GM20000 (cell line): Measurements from ENCODE around the gene GREB1L.
"Not testable (repeated sequence)": the region's sequence is repeated elsewhere in the genome, so short reads cannot be mapped to it uniquely, and the experiment has no call there.

Source experiments
- DNase-seq: peaks from one replicate; pipeline ENCODE4 v3.0.0; 2012; ENCODE audit warnings: low spot score
- CTCF ChIP-seq: IDR thresholded peaks from 2 replicates; pipeline ENCODE4 v1.5.1; 2012; ENCODE audit warnings: mild to moderate bottlenecking, control low read depth; ENCODE audit errors: extremely low read depth, missing control alignments

Gene GREB1L

GRCh38 chr18:21363348-21363747, 121.3 kb downstream of the GREB1L start:
- TF ChIP-seq CTCF = no peak
- no peak for DNase-seq

GRCh38 chr18:21364471-21364870, 122.4 kb downstream of the GREB1L start:
- no peak for DNase-seq
- no peak for TF ChIP-seq CTCF

- DNase-seq = no peak
- no peak for TF ChIP-seq CTCF
Measured at GRCh38 chr18:21366896-21367295, 124.9 kb downstream of the GREB1L start.

GRCh38 chr18:21369146-21369545, 127.1 kb downstream of the GREB1L start:
- TF ChIP-seq CTCF = no peak
- DNase-seq = no peak

- not testable (repeated sequence) for DNase-seq
Measured at GRCh38 chr18:21369597-21369996, 127.6 kb downstream of the GREB1L start.

- no peak for TF ChIP-seq CTCF
Measured at GRCh38 chr18:21383031-21383430, 141.0 kb downstream of the GREB1L start.

GRCh38 chr18:21386523-21387240, 144.7 kb downstream of the GREB1L start:
- no peak for DNase-seq
- no peak for TF ChIP-seq CTCF

More at GRCh38 chr18:21383031-21383430, 141.0 kb downstream of the GREB1L start:
- no peak for DNase-seq

- TF ChIP-seq CTCF = no peak
- no peak for DNase-seq
Measured at GRCh38 chr18:21387886-21388285, 145.9 kb downstream of the GREB1L start.
